C4-2B (cell line): ENCODE results near the gene SNRNP25.

Experiments used
- H3K27ac ChIP-seq: fragments of 450-650 bp; 2 replicates; pipeline ENCODE4 v1.5.1; 2017
- CTCF ChIP-seq: fragments of 450-650 bp; conservative IDR thresholded peaks from 2 replicates; pipeline ENCODE4 v1.5.1; 2017; ENCODE audit warnings: mild to moderate bottlenecking
- ZFX ChIP-seq: fragments of 450-650 bp; IDR thresholded peaks from 2 replicates; pipeline ENCODE4 v1.6.1; 2017

Gene SNRNP25

GRCh38 chr16:76535-77272 lies 23.1 kb downstream of the SNRNP25 start:
- TF ChIP-seq ZFX (no peak), CTCF (no peak)
- peak overlapping the region; percentile 85 for H3K27ac ChIP-seq

- TF ChIP-seq CTCF (no peak), ZFX (no peak)
- peak overlapping the region; percentile 85 for H3K27ac ChIP-seq
Measured at GRCh38 chr16:77273-77806, 23.7 kb downstream of the SNRNP25 start.

GRCh38 chr16:77807-78443 lies 24.3 kb downstream of the SNRNP25 start, which contains the start of gene MPG:
TSS of gene MPG (plus strand) at chr16:78225. CDS start at chr16:78310, 85 bp downstream.
- TF ChIP-seq ZFX, result no peak
- TF ChIP-seq CTCF, result no peak
- H3K27ac ChIP-seq, result peak within 1 kb of the TSS; percentile 85

- TF ChIP-seq ZFX (peak; percentile 59; the same call in 1 of the 2 replicates), CTCF (no peak)
- peak overlapping the region; percentile 85 for H3K27ac ChIP-seq
Measured at GRCh38 chr16:78444-79150, 25.0 kb downstream of the SNRNP25 start.

GRCh38 chr16:79151-80054 lies 25.8 kb downstream of the SNRNP25 start:
- peak overlapping the region; percentile 85; the same call in 1 of the 2 replicates for H3K27ac ChIP-seq
- no peak for TF ChIP-seq CTCF
- TF ChIP-seq ZFX, result no peak

- TF ChIP-seq CTCF, result no peak
- no peak for TF ChIP-seq ZFX
- no peak overlapping the region for H3K27ac ChIP-seq
Measured at GRCh38 chr16:83060-83603, 29.5 kb downstream of the SNRNP25 start.
